ENCODE results near the gene AGBL3.

The AGBL3 gene

GRCh38 chr7:135147899-135148721, 161.8 kb downstream of the AGBL3 start, which contains the start of gene TMEM140:
Gene TMEM140, plus strand, starts transcription at chr7:135148072. Its CDS starts 16,370 bp downstream, at chr7:135164442.
- peak; percentile 80 for DNase-seq (ENCODE audit: low read depth)

DNA sequence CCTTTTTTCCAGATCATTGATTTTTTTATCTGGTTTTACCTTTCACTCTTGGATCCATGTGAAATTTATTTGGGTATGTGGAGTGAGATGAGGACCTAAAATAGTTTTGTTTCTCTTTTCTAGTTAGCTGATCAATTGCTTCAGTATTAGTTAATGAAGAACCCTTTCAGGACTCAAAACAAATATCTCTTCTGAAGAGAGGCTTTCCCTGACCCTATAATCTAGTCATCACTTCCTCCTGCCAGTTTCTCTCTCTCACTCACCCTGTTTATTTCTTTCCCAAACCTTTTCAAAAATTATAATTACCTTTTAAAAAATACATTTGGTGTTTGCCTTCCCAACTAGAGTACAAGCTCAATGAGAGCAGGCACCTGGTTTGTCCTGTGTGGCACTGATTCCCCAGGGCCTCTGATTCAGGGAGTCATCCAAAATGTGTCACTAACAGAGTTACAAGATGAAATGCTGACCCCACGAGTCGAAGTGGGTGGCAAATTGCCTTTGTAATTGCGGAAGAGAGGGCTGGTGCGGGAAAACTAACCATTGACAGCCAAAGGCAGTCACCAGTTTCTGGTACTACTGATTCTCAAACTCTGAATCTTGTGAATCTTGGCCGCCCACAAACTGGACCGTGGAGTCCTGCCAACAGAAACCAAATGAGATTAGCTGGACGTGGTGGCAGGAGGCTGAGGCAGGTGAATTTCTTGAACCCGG, 163.9 kb downstream of the AGBL3 start:
- no peak for DNase-seq (ENCODE audit: low read depth)

GRCh38 chr7:135151132-135151531, 164.8 kb downstream of the AGBL3 start:
- no peak for DNase-seq (ENCODE audit: low read depth)

DNA sequence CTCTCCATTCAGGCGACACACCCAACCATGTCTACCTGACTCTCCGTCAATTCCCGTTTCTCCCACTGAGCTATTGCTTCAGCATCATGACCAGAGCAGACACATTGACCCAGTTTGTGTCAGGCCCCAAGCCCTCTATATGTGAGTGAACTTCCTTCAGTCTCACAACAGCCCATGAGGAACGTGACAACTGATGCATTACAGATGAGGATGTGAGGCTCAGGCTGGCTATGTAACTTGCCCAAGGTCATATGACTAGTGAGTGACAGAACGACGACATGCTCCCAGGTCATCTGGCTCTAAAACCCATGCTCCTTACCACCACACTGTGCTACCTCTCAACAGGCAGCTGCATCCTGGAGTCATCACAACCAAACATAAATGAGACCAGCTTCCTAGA, 165.2 kb downstream of the AGBL3 start:
- DNase-seq (ENCODE audit: low read depth): no peak

GRCh38 chr7:135152442-135152841, 166.1 kb downstream of the AGBL3 start:
- no peak for DNase-seq (ENCODE audit: low read depth)

DNA sequence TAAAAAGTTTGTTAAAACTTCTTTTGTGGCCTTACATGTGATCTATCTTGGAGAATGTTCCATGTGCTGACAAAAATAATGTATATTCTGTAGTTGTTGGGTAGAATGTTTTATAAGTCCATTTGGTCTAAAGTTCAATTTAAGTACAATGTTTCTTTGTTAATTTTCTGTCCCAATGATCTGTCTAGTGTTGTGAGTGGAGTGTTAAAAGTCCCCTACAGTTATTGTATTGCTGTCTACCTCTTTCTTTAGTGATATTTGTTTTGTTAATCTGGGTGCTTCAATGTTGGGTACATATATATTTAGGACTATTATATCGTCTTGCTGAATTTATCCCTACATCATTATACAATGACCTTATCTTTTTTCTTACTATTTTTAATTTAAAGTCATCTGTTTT, 168.4 kb downstream of the AGBL3 start:
- DNase-seq (ENCODE audit: low read depth): no peak

DNA sequence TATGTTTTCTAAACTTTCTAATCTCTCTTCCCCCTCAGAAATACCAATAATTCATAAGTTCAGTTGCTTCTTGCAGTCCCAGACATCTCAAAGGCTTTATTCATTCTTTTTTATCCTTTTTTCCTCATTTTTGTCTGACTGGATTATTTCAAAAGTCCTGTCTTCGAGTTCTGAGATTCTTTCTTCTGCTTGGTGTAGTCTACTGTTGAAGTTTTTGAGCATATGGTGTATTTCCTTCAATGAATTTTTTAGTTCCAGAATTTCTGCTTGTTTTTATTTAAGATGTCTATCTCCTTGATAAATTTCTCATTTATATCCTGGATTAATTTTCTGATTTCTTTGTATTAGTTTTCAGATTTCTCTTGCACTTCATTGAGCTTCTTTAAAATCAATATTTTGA, 170.0 kb downstream of the AGBL3 start:
- DNase-seq (ENCODE audit: low read depth): no peak

DNA sequence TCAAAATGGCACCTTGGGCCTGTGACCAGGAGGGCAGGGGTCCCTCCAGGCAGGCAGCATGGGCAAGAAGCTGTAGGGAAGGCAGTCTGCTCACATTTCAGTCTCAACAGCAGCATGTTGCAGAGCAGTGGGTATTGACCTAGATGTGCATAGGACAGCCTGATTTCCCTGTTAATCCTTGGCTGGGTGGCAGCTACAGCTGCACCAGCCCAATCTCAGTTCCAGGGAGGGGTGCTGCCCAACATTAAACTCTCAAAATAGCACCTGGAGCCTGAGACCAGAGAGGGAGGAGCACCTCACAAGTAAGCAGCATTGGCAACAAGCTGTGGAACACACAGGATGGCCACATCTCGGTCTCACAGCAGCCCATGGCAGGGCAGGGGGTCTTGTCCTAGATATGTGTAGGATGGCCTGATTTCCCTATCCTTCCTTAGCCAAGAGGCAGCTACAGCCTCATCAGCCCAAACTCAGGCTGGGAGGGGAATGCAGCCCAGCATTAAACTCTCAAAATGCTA, 171.9 kb downstream of the AGBL3 start:
- DNase-seq (ENCODE audit: low read depth): no peak

- no peak for DNase-seq (ENCODE audit: low read depth)
Measured at GRCh38 chr7:135158874-135159273, 172.6 kb downstream of the AGBL3 start.

DNA sequence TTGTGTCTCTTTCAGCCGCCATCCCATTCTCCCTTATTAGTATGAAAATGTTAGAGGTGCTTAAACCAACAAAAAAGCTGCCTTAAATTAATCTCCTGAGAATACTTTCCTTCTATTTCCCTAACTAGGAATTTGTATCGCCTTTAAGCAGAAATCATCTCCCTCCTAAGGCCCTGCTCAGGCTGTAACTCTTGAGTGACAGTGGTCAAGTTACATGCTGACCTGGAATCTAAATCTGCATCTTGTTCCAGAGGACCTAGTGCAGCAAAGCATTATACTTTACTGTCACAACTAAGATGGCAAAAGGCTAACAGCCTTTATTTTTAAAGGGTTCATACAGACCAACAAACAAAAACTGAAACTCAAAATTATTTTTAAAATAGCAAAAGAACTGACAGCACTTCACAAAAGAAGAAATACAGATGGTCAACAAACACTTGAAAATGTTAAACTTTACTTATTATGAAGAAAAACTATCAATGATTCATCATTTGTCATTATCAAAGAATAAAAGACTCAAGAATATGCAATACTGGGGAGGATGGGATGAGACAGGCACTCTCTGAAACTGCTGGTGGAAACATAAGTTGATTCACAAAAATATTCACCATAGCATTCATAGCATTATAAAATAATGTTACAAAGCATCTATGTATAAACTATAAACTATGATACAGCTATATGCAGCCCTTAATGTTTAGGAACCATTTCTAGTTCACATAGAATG, 173.2 kb downstream of the AGBL3 start:
- no peak for DNase-seq (ENCODE audit: low read depth)

- peak; percentile 68 for DNase-seq (ENCODE audit: low read depth)
Measured at GRCh38 chr7:135160098-135160857, 174.0 kb downstream of the AGBL3 start.

GRCh38 chr7:135160858-135161653, 174.7 kb downstream of the AGBL3 start:
- DNase-seq (ENCODE audit: low read depth): no peak

GRCh38 chr7:135161669-135162068, 175.4 kb downstream of the AGBL3 start:
- no peak for DNase-seq (ENCODE audit: low read depth)

DNA sequence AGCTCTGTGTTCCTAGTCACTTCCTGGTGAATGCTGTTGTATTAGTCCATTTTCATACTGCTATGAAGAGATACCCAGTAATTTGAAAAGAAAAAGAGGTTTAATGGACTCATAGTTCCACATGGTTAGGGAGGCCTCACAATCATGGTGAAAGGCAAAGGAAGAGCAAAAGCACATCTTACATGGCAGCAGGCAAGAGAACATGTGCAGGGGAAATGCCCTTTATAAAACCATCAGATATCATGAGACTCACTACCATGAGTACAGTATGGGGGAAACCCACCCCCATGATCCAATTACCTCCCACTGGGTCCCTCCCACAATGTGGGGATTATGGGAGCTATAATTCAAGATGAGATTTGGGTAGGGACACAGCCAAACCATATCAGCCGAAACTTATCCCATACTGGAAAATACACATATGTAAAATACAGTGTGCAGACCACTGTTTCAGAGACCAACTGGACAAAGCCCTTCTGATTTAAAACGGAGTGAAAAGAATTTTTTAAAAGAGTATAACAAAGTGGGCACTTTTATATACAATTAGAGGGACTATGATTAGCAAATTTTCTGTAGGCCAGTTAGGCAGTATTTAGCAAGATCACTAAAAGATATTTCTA, 176.2 kb downstream of the AGBL3 start:
- DNase-seq (ENCODE audit: low read depth): no peak

- DNase-seq (ENCODE audit: low read depth): no peak
Measured at GRCh38 chr7:135164357-135165061, 178.2 kb downstream of the AGBL3 start.

DNA sequence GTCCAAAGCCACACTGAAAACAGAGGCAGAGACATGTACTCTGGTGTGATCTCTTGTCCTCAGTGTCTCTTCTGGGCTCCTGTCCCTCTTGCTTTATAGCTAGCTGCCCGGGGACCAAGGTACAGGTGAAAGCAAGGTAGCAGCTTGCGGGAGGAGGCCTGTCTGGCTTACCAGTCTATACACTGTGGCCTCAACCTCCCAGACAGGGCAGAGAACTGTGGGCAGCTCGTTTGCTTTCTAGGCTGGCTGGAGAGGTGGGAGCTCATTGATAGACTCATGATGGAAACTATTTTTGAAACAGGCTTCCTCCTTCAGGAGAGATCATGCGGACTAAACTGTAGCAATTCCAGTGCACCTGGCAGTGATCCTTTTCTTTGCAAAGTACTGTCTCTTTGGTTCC, 179.6 kb downstream of the AGBL3 start:
- no peak for DNase-seq (ENCODE audit: low read depth)

DNA sequence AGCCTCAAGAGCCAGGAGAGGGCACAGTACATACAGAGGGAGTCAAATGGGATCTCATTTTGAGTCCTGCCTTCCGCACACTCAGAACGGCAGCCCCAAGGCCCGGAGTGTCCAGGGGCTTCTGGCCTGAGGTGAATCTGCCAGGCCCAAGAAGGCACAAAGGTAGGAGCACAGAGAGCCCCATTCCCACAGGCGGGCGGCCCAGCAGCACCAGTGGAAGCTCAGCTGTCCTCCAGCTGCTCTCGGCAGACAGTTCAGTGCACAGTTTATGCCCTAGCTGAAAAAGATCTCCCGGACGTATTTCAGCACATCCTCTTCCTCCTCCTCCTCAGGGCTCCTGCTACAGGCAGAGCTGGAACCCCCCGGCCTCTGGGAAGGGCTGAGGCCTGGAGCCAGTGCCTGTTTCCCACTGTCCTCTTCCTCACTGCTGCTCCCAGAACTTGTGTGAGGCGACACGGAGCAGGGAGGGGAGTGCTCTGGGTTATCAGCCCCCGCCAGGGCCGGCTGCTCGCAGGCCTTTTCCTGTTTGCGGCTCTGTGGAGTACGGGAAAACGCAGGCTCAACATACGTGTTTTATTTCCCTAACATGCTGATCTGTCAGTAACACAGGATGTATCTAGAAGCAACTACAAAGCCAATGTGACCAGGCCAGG, 180.2 kb downstream of the AGBL3 start:
- DNase-seq (ENCODE audit: low read depth): no peak

GRCh38 chr7:135167365-135167917, 181.1 kb downstream of the AGBL3 start:
- no peak for DNase-seq (ENCODE audit: low read depth)

- DNase-seq (ENCODE audit: low read depth): no peak
Measured at GRCh38 chr7:135168001-135168400, 181.7 kb downstream of the AGBL3 start.
